K562 (cell line): ENCODE results near the gene AIFM3. TPM values are rescaled to one million over a fixed set of nuclear protein-coding genes. Genes with fewer than 3 reads are reported as not detected.

Experiments
- ASH1L ChIP-seq: fragments of 450-650 bp; IDR thresholded peaks from 2 replicates; pipeline ENCODE4 v1.6.1; 2018; ENCODE audit warnings: borderline replicate concordance, mild to moderate bottlenecking, low read depth; ENCODE audit not compliant: partially characterized antibody
- ATF4 ChIP-seq: fragments of 450-650 bp; formaldehyde crosslinking; IDR thresholded peaks from 2 replicates; pipeline ENCODE4 v1.4.0; 2022; ENCODE audit warnings: mild to moderate bottlenecking, moderate library complexity
- CBX1 ChIP-seq: sonication (generic); IDR thresholded peaks from 2 replicates; pipeline ENCODE4 v1.6.1; 2016; ENCODE audit warnings: antibody characterized with exemption, low read depth, mild to moderate bottlenecking
- CLOCK ChIP-seq: fragments of 250-450 bp; sonication (Bioruptor Pico); IDR thresholded peaks from 2 replicates; pipeline ENCODE4 v1.4.0; 2020; ENCODE audit warnings: mild to moderate bottlenecking, moderate library complexity, borderline replicate concordance
- DNMT1 ChIP-seq: fragments of 450-650 bp; IDR thresholded peaks from 2 replicates; pipeline ENCODE4 v1.6.1; 2016; ENCODE audit warnings: antibody characterized with exemption, mild to moderate bottlenecking
- GTF2B ChIP-seq: IDR thresholded peaks from 2 replicates; pipeline ENCODE4 v1.6.1; 2011; ENCODE audit not compliant: insufficient read length; ENCODE audit errors: extremely low read depth
- LEF1 ChIP-seq: fragments of 450-650 bp; IDR thresholded peaks from 2 replicates; pipeline ENCODE4 v1.6.1; 2016; ENCODE audit warnings: mild to moderate bottlenecking
- NKRF ChIP-seq: fragments of 450-650 bp; IDR thresholded peaks from 2 replicates; pipeline ENCODE4 v1.6.1; 2016; ENCODE audit warnings: borderline replicate concordance
- RREB1 ChIP-seq: fragments of 250-450 bp; sonication (Bioruptor Pico); IDR thresholded peaks from 2 replicates; pipeline ENCODE4 v1.4.0; 2020
- SMAD1 ChIP-seq: fragments of 150-350 bp; IDR thresholded peaks from 2 replicates; pipeline ENCODE4 v1.6.1; 2014; ENCODE audit warnings: low read length, low read depth; ENCODE audit not compliant: partially characterized antibody
- ZNF133 ChIP-seq: fragments of 250-450 bp; sonication (Bioruptor Pico); IDR thresholded peaks from 2 replicates; pipeline ENCODE4 v1.4.0; 2020; ENCODE audit warnings: mild to moderate bottlenecking
- ZNF217 ChIP-seq: sonication (generic); formaldehyde crosslinking; IDR thresholded peaks from 2 replicates; pipeline ENCODE4 v1.8.0; 2022; ENCODE audit warnings: mild to moderate bottlenecking, missing genetic modification reagents
- ZNF668 ChIP-seq: fragments of 250-450 bp; sonication (Bioruptor Pico); IDR thresholded peaks from 2 replicates; pipeline ENCODE4 v1.8.0; 2022; ENCODE audit warnings: mild to moderate bottlenecking, inconsistent platforms
- ZNF766 ChIP-seq: fragments of 200-800 bp; sonication (Bioruptor generic); conservative IDR thresholded peaks from 2 replicates; pipeline ENCODE4 v1.6.1; 2016; ENCODE audit warnings: missing genetic modification characterization, missing compliant biosample characterization
- polyA plus RNA-seq, 8 experiments: library from polyadenylated mRNA; depleted of rRNA in 4 of 8; stranded (reverse) in 5 of 8; unstranded in 3 of 8; fragments of >200 nt; fragmentation: Nextera tagmentation in 2 of 8; fragmentation: Illumina TruSeq in 1 of 8; extraction: Ambion mirVana in 2 of 8; extraction: Trizol in 1 of 8; gene quantifications; 2 replicates each; pipeline versions ENCODE4 v1.2.1 to v1.2.3, GENCODE V29; 2011 to 2014; ENCODE audit warnings: inconsistent platforms in 1 of 8, missing spikeins in 1 of 8
- total RNA-seq, 7 experiments: library from RNA; depleted of rRNA in 6 of 7; stranded (reverse); fragments of >200 nt in 6 of 7; fragmentation: Illumina TruSeq in 2 of 7; extraction: Trizol in 2 of 7; gene quantifications; 2 replicates each; pipeline versions ENCODE4 v1.2.1 to v1.2.3, GENCODE V29; 2011 to 2021; ENCODE audit warnings: low replicate concordance in 1 of 7

AIFM3 gene
- total and polyA plus RNA-seq, 9 of the 15 experiments (the other 6 are each of a cell fraction or from before 2014, with no cell fraction given) = 0.03 to 0.20 (median 0.07) TPM; not detected in 1

- no peak for TF ChIP-seq RREB1 (CRISPR knock-in tag)
- no peak for TF ChIP-seq ZNF217 (CRISPR knock-in tag)
- TF ChIP-seq NKRF = no peak
- no peak for TF ChIP-seq ZNF668 (CRISPR knock-in tag)
- no peak for TF ChIP-seq GTF2B
- no peak for TF ChIP-seq ASH1L
- no peak for TF ChIP-seq LEF1
- peak; percentile 5; the same call in 1 of the 2 replicates for TF ChIP-seq ZNF133 (CRISPR knock-in tag)
- peak; percentile 25; the same call in 1 of the 2 replicates for TF ChIP-seq ATF4
- no peak for TF ChIP-seq ZNF766 (CRISPR knock-in tag)
- no peak for TF ChIP-seq DNMT1
- no peak for TF ChIP-seq SMAD1
- TF ChIP-seq CLOCK (CRISPR knock-in tag) = 0 out of 2 replicates have a peak, but pooled peaks have one; percentile 58
- no peak for TF ChIP-seq CBX1
Measured at GRCh38 chr22:20996598-20997535, 29.8 kb downstream of the AIFM3 start (continued).
